T1000 (cell line): Measurements from ENCODE around the gene RMND5B.
"Not testable (repeated sequence)": the region's sequence is repeated elsewhere in the genome, so short reads cannot be mapped to it uniquely, and the experiment has no call there.

Experiments used
- DNase-seq: peaks from one replicate; lab custom pipeline; 2025; ENCODE audit warnings: mixed read lengths; lab: John Stamatoyannopoulos, UW

RMND5B gene

GRCh38 chr5:178174456-178174855 lies 43.6 kb downstream of the RMND5B start:
- DNase-seq, result no peak

GRCh38 chr5:178176791-178177190 lies 46.0 kb downstream of the RMND5B start:
- DNase-seq, result no peak

- no peak for DNase-seq
Observed at GRCh38 chr5:178177569-178177968, 46.8 kb downstream of the RMND5B start.

- DNase-seq, result no peak
Observed at GRCh38 chr5:178180141-178180863, 49.5 kb downstream of the RMND5B start.

GRCh38 chr5:178182158-178182876 lies 51.5 kb downstream of the RMND5B start:
- DNase-seq, result no peak

GRCh38 chr5:178186427-178186826 lies 55.6 kb downstream of the RMND5B start:
- no peak for DNase-seq

GRCh38 chr5:178187014-178187413 lies 56.2 kb downstream of the RMND5B start, which contains the start of gene GMCL2:
GMCL2 (minus strand) TSS chr5:178187371; CDS start chr5:178187299, 72 bp downstream.
- DNase-seq, result no peak

GRCh38 chr5:178189433-178189832 lies 58.6 kb downstream of the RMND5B start:
- no peak for DNase-seq

GRCh38 chr5:178191661-178192060 lies 60.8 kb downstream of the RMND5B start:
- DNase-seq, result no peak

GRCh38 chr5:178192244-178192643 lies 61.4 kb downstream of the RMND5B start:
- no peak for DNase-seq

GRCh38 chr5:178192787-178193186 lies 62.0 kb downstream of the RMND5B start:
- no peak for DNase-seq

GRCh38 chr5:178193251-178193809 lies 62.5 kb downstream of the RMND5B start:
- no peak for DNase-seq

- no peak for DNase-seq
Observed at GRCh38 chr5:178194026-178194425, 63.2 kb downstream of the RMND5B start.

GRCh38 chr5:178196281-178196812 lies 65.5 kb downstream of the RMND5B start:
- no peak for DNase-seq

- DNase-seq, result no peak
Observed at GRCh38 chr5:178196986-178197385, 66.2 kb downstream of the RMND5B start.

GRCh38 chr5:178198151-178198550 lies 67.3 kb downstream of the RMND5B start:
- not testable (repeated sequence) for DNase-seq

- no peak for DNase-seq
Observed at GRCh38 chr5:178198706-178199105, 67.9 kb downstream of the RMND5B start.

- no peak for DNase-seq
Observed at GRCh38 chr5:178199581-178200434, 69.0 kb downstream of the RMND5B start.
